Measurements from ENCODE around the gene TMEM170A. TPM values are rescaled to one million over a fixed set of nuclear protein-coding genes. Genes with fewer than 3 reads are reported as not detected.
"Not testable (repeated sequence)": the region's sequence is repeated elsewhere in the genome, so short reads cannot be mapped to it uniquely, and the experiment has no call there.

TMEM170A gene
- total RNA-seq, 1 experiment from 2014 or later = 46.8 TPM

DNA sequence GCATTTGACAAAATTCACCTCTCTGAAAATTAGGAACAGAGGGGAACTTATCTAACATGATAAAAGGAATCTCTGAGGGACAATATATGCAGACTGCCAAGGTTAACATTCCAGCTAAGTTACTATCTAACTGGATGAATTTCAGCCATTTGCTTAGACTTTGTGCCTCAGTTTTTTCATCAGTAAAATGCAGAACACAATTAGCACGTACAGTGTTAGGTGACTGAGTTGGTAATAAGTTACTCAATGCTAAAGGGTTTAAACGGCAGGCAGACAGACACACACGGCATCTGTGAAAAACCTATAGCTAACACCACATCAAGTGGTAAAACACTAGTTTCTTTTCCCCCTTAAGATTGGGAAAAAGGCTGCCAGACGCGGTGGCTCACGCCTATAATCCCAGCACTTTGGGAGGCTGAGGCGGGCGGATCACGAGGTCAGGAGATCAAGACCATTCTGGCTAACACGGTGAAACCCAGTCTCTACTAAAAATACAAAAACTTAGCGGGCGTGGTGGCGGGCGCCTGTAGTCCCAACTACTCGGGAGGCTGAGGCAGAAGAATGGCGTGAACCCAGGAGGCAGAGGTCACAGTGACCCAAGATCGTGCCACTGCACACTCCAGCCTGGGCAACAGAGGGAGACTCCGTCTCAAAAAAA, 40.3 kb downstream of the TMEM170A start:
- H3K9ac ChIP-seq (ENCODE audit: extremely low read depth, insufficient read length, low read length); H2AFZ ChIP-seq (ENCODE audit: low read length); DNase-seq; H4K20me1 ChIP-seq (ENCODE audit: control insufficient read depth, insufficient read depth, insufficient read length); H3K14ac ChIP-seq (ENCODE audit: insufficient read depth, low read length); H2BK12ac ChIP-seq (ENCODE audit: insufficient read length, low read depth, low read length); H3K27ac ChIP-seq (ENCODE audit: insufficient read length, low read depth, low read length); H4K91ac ChIP-seq (ENCODE audit: insufficient read length, low read depth, low read length); H3K18ac ChIP-seq (ENCODE audit: insufficient read length, low read depth, low read length); H4K8ac ChIP-seq (replicated peaks; ENCODE audit: insufficient read length, low read depth, low read length); H3K79me1 ChIP-seq (ENCODE audit: insufficient read depth, low read depth, low read length, poor library complexity, severe bottlenecking); H3K56ac ChIP-seq (ENCODE audit: insufficient read length, low read depth, low read length); H3K4ac ChIP-seq (ENCODE audit: low read depth, low read length); H3T11ph ChIP-seq (ENCODE audit: low read length); H2BK20ac ChIP-seq (ENCODE audit: low read depth, low read length, poor library complexity, severe bottlenecking); H3K27me3 ChIP-seq (ENCODE audit: insufficient read depth, low read length); H3K9me3 ChIP-seq (ENCODE audit: control insufficient read depth, low read depth, low read length); H2BK15ac ChIP-seq (ENCODE audit: low read depth, low read length); H2BK120ac ChIP-seq (ENCODE audit: low read depth, low read length, poor library complexity, severe bottlenecking); H3K23ac ChIP-seq (ENCODE audit: insufficient read length, low read depth, low read length); H2BK5ac ChIP-seq (ENCODE audit: insufficient read length, low read length); H3K4me1 ChIP-seq (ENCODE audit: insufficient read depth, low read length); H2AK5ac ChIP-seq (ENCODE audit: insufficient read length, low read length); H3K27me3 Mint-ChIP-seq (ENCODE audit: low read depth); H4K5ac ChIP-seq (ENCODE audit: insufficient read length, low read depth, low read length); H3K23me2 ChIP-seq (ENCODE audit: insufficient read length, low read depth, low read length, poor library complexity, severe bottlenecking); H3K4me2 ChIP-seq (ENCODE audit: insufficient read depth, insufficient read length, low read length); H3K9me3 Mint-ChIP-seq: not testable (repeated sequence)
- Mint-ChIP-seq H3K4me3 (peak overlapping the region in 1 of 2 experiments; percentile 44; a peak in 1 of 5 replicates), H3K36me3 (ENCODE audit: insufficient read depth in 1 of 3, low read depth in 3 of 3) (peaks cover 7 to 14% (median 13%) of the 10 kb centered on the region in 3 experiments; a peak in 5 of 7 replicates), H3K27ac (peak overlapping the region in 2 of 3 experiments; percentile 60 to 61; a peak in 2 of 7 replicates), H3K4me1 (peaks cover 32% of the 10 kb centered on the region in 2 experiments)
- no CpG with 5 or more reads among the region's 18 CpGs for WGBS (ENCODE audit: extremely low coverage, insufficient read length, low lambda C conversion rate)
- H3K79me2 ChIP-seq (ENCODE audit: insufficient read depth, low read length) = peaks cover 19% of the 10 kb centered on the region; the same call in 1 of the 2 replicates

All from H9 (cell line).